ENCODE measurements around the gene DNASE2B.

DNA sequence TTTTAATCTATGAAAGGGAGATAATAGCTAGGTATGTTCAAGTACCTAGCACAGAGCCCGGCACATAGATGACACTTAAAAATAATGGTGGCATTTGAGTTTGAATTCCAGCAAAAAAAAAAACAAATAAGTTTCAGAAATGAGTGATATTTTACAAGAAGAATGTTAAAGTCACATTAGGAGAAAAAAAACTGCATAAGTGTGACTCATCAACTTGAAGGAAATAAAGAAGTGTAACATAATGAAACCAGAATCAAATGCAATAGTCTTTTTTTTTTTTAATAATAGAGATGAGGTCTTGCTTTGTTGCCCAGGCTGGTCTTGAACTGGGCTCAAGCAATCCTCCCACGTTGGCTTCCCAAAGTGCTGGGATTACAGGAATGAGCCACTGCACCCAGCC, 17.1 kb downstream of the DNASE2B start:
- TF ChIP-seq, protein P1, sequence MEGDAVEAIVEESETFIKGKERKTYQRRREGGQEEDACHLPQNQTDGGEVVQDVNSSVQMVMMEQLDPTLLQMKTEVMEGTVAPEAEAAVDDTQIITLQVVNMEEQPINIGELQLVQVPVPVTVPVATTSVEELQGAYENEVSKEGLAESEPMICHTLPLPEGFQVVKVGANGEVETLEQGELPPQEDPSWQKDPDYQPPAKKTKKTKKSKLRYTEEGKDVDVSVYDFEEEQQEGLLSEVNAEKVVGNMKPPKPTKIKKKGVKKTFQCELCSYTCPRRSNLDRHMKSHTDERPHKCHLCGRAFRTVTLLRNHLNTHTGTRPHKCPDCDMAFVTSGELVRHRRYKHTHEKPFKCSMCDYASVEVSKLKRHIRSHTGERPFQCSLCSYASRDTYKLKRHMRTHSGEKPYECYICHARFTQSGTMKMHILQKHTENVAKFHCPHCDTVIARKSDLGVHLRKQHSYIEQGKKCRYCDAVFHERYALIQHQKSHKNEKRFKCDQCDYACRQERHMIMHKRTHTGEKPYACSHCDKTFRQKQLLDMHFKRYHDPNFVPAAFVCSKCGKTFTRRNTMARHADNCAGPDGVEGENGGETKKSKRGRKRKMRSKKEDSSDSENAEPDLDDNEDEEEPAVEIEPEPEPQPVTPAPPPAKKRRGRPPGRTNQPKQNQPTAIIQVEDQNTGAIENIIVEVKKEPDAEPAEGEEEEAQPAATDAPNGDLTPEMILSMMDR (IDR thresholded peaks at IDR 0.05; ENCODE audit: poor library complexity), result no peak
- no peak for TF ChIP-seq EZH2 (IDR thresholded peaks at IDR 0.05; ENCODE audit: borderline replicate concordance)
